ENCODE results near the gene G6PC2.

- TF ChIP-seq CTCF (IDR thresholded peaks at IDR 0.05) = no peak
- TF ChIP-seq EZH2 (IDR thresholded peaks at IDR 0.05) = no peak
Measured at GRCh38 chr2:168907940-168908662, 7.0 kb downstream of the G6PC2 start.
